Dermis lymphatic vessel endothelial cell (primary cell): ENCODE data around the gene LRRIQ1. TPM values are rescaled to one million over a fixed set of nuclear protein-coding genes. Genes with fewer than 3 reads are reported as not detected.

Experiments used
- total RNA-seq: library from RNA; depleted of rRNA; stranded (reverse); fragments of >200 nt; gene quantifications from 2 replicates; pipeline ENCODE4 v1.2.1, GENCODE V29; 2014

Gene LRRIQ1
- under 0.01 and 0.17 TPM in 2 replicates for total RNA-seq

GRCh38 chr12:85036234-85036707, at the start of gene LRRIQ1, which contains the start of gene TSPAN19:
LRRIQ1 (plus strand) TSS chr12:85036351; CDS start chr12:85038177, 1,826 bp downstream.
TSPAN19 (minus strand) TSS chr12:85036277; CDS start chr12:85029946, 6,331 bp downstream.

GRCh38 chr12:85280165-85280983, 244.2 kb downstream of the LRRIQ1 start, which contains the start of gene ALX1:
ALX1 (plus strand) TSS chr12:85280220; CDS start chr12:85280262, 42 bp downstream.

Other genes starting within 250 kb of the LRRIQ1 start
- gene SLC6A15, start 123.6 kb upstream of the LRRIQ1 start, total RNA-seq, result 1.0 and 1.1 TPM in 2 replicates
- under 0.01 and 0.09 TPM in 2 replicates for gene TSPAN19, start 74 bp upstream of the LRRIQ1 start, total RNA-seq
- 0.11 TPM in 1 of 2 replicates, not detected in the other for gene ALX1, start 243.9 kb downstream of the LRRIQ1 start, total RNA-seq